ENCODE results near the gene MLEC.
A peak's percentile ranks its signal among the peaks of the same experiment; 100 is the strongest.

MLEC gene

DNA sequence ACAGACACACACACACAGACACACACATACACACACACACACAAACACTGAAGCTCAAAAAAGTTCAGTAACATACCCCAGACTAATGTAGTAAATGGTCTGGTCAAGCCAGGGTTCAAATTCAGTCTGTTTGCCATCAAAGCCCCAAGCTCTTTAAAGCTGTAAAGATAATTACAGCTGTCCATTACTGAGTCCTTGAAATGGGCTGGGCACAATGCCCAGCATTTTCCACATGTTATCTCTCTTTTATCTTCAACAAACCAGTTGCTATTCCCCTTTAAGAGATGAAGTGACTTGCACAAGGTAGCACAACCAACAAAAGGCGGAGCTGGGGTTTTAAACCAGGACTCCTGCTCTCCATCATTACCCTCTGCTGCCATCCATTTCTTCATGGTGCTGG lies 15.7 kb downstream of the MLEC start:
- H3K36me3 ChIP-seq (ENCODE audit: control insufficient read depth, insufficient read depth, low read length), result peaks cover 35% of the 10 kb centered on the region
- no peaks in the 10 kb centered on the region for H3K4me1 ChIP-seq (ENCODE audit: control insufficient read depth, insufficient read depth, low read length)
- H3K9me3 ChIP-seq (ENCODE audit: control insufficient read depth, insufficient read depth, low read length), result no peaks in the 10 kb centered on the region
- no peak overlapping the region for H3K4me3 ChIP-seq (ENCODE audit: low read depth, low read length)
- H3K9ac ChIP-seq (ENCODE audit: low read depth, low read length), result no peak overlapping the region
- H3K27me3 ChIP-seq (ENCODE audit: control insufficient read depth, insufficient read depth, low read length), result no peaks in the 10 kb centered on the region

DNA sequence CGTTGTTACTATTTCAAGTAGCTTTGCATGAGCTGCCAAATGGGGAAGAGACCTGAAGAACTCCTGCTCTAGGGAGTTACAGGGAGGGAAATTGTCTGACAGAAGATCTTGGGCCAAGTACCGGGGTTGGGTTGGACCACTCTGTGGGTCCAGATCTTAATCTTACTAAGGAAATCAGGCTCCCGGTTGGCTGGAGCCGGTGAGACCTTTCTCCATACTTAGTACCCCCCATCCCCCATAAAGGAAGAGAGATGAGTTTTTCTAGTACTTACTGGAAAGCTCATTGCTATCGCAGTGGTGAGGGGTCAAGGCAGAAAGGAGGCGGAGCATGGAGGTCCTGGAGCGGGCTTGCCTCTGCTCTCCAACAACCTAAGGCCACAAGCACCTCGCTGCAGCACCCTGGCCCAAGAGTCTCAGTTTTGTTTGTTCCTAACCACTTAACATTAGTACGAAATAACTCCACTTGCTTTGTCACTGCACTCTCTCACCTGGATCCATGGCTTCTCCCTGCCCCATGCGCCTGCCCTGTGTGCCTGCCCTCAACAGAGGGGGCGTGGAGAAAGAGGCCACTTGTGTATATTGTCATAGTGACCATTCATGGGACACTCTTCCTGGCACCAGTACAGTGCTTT lies 16.5 kb downstream of the MLEC start:
- Histone ChIP-seq H3K9me3 (ENCODE audit: control insufficient read depth, insufficient read depth, low read length) (no peaks in the 10 kb centered on the region), H3K9ac (ENCODE audit: low read depth, low read length) (no peak overlapping the region), H3K36me3 (ENCODE audit: control insufficient read depth, insufficient read depth, low read length) (peaks cover 32% of the 10 kb centered on the region), H3K4me3 (ENCODE audit: low read depth, low read length) (no peak overlapping the region), H3K4me1 (ENCODE audit: control insufficient read depth, insufficient read depth, low read length) (no peaks in the 10 kb centered on the region), H3K27me3 (ENCODE audit: control insufficient read depth, insufficient read depth, low read length) (no peaks in the 10 kb centered on the region)

DNA sequence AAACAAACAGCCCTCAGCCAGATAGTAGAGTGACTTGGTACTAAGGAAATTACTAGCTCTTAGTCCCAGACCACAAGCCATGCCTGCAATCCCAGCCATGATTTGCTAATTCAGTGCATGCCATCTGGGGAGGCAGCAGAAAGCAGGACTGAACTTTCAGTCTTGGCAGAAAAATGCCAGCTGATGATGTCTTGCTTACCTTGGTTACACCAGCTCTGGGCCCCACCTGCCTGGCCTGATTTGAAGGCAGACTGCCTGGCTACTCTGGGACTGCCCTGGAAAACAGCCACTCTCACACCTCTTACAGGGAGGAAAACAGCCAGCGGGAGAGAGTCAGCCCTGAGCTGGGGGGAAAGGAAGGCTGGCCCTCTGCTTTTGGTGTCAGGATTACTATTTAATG lies 18.7 kb downstream of the MLEC start:
- H3K9me3 ChIP-seq (ENCODE audit: control insufficient read depth, insufficient read depth, low read length), result no peaks in the 10 kb centered on the region
- H3K27me3 ChIP-seq (ENCODE audit: control insufficient read depth, insufficient read depth, low read length), result no peaks in the 10 kb centered on the region
- H3K4me1 ChIP-seq (ENCODE audit: control insufficient read depth, insufficient read depth, low read length), result peaks cover 4% of the 10 kb centered on the region
- H3K9ac ChIP-seq (ENCODE audit: low read depth, low read length), result no peak overlapping the region
- H3K36me3 ChIP-seq (ENCODE audit: control insufficient read depth, insufficient read depth, low read length), result peaks cover 18% of the 10 kb centered on the region
- no peak overlapping the region for H3K4me3 ChIP-seq (ENCODE audit: low read depth, low read length)

DNA sequence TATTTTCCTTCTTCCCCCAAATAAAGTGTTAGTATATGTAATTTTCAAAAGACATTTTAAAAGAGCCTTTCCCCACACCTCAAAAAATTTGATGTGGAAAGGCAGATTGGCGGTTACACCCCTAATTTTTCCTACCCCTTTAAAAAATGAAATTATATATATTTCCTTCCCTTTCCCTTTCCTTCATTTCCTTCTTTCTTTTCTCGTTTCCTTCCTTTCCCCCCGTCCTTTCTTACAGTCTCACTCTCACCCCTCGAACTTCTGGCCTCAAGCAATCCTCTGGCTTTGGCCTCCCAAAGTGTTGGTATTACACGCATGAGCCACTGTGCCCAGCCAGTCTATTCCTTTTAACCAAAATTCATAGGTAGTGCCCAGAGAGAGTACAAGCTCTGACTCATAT lies 19.1 kb downstream of the MLEC start:
- Histone ChIP-seq H3K27me3 (ENCODE audit: control insufficient read depth, insufficient read depth, low read length) (no peaks in the 10 kb centered on the region), H3K4me1 (ENCODE audit: control insufficient read depth, insufficient read depth, low read length) (peaks cover 4% of the 10 kb centered on the region), H3K4me3 (ENCODE audit: low read depth, low read length) (no peak overlapping the region), H3K9ac (ENCODE audit: low read depth, low read length) (no peak overlapping the region), H3K36me3 (ENCODE audit: control insufficient read depth, insufficient read depth, low read length) (peaks cover 17% of the 10 kb centered on the region), H3K9me3 (ENCODE audit: control insufficient read depth, insufficient read depth, low read length) (no peaks in the 10 kb centered on the region)

- Histone ChIP-seq H3K4me3 (ENCODE audit: low read depth, low read length) (no peak overlapping the region), H3K9ac (ENCODE audit: low read depth, low read length) (no peak overlapping the region), H3K36me3 (ENCODE audit: control insufficient read depth, insufficient read depth, low read length) (peaks cover 3% of the 10 kb centered on the region)
Observed at GRCh38 chr12:120708651-120709050, 21.7 kb downstream of the MLEC start.

GRCh38 chr12:120710031-120710804 lies 23.3 kb downstream of the MLEC start, which contains the start of gene UNC119B:
UNC119B (plus strand) TSS chr12:120710458; CDS start chr12:120710475, 17 bp downstream.
- peak within 1 kb of the TSS; percentile 79 for H3K4me3 ChIP-seq (ENCODE audit: low read depth, low read length)
- H3K4me1 ChIP-seq (ENCODE audit: control insufficient read depth, insufficient read depth, low read length), result peaks cover 9% of the 10 kb centered on the region
- peak within 1 kb of the TSS; percentile 87 for H3K9ac ChIP-seq (ENCODE audit: low read depth, low read length)
- no peaks in the 10 kb centered on the region for H3K27me3 ChIP-seq (ENCODE audit: control insufficient read depth, insufficient read depth, low read length)
- peaks cover 9% of the 10 kb centered on the region for H3K36me3 ChIP-seq (ENCODE audit: control insufficient read depth, insufficient read depth, low read length)
- no peaks in the 10 kb centered on the region for H3K9me3 ChIP-seq (ENCODE audit: control insufficient read depth, insufficient read depth, low read length)

More at GRCh38 chr12:120708651-120709050, 21.7 kb downstream of the MLEC start:
- Histone ChIP-seq H3K27me3 (ENCODE audit: control insufficient read depth, insufficient read depth, low read length) (no peaks in the 10 kb centered on the region), H3K9me3 (ENCODE audit: control insufficient read depth, insufficient read depth, low read length) (no peaks in the 10 kb centered on the region), H3K4me1 (ENCODE audit: control insufficient read depth, insufficient read depth, low read length) (peaks cover 9% of the 10 kb centered on the region)

GRCh38 chr12:120710805-120711296 lies 23.9 kb downstream of the MLEC start:
- Histone ChIP-seq H3K4me1 (ENCODE audit: control insufficient read depth, insufficient read depth, low read length) (peaks cover 9% of the 10 kb centered on the region), H3K4me3 (ENCODE audit: low read depth, low read length) (peak overlapping the region; percentile 79)

GRCh38 chr12:120711411-120711810 lies 24.5 kb downstream of the MLEC start:
- Histone ChIP-seq H3K36me3 (ENCODE audit: control insufficient read depth, insufficient read depth, low read length) (peaks cover 12% of the 10 kb centered on the region), H3K9ac (ENCODE audit: low read depth, low read length) (peak overlapping the region; percentile 87), H3K4me3 (ENCODE audit: low read depth, low read length) (peak overlapping the region; percentile 79), H3K4me1 (ENCODE audit: control insufficient read depth, insufficient read depth, low read length) (peaks cover 9% of the 10 kb centered on the region), H3K27me3 (ENCODE audit: control insufficient read depth, insufficient read depth, low read length) (no peaks in the 10 kb centered on the region), H3K9me3 (ENCODE audit: control insufficient read depth, insufficient read depth, low read length) (no peaks in the 10 kb centered on the region)

More at GRCh38 chr12:120710805-120711296, 23.9 kb downstream of the MLEC start:
- Histone ChIP-seq H3K36me3 (ENCODE audit: control insufficient read depth, insufficient read depth, low read length) (peaks cover 10% of the 10 kb centered on the region), H3K9me3 (ENCODE audit: control insufficient read depth, insufficient read depth, low read length) (no peaks in the 10 kb centered on the region), H3K9ac (ENCODE audit: low read depth, low read length) (peak overlapping the region; percentile 87), H3K27me3 (ENCODE audit: control insufficient read depth, insufficient read depth, low read length) (no peaks in the 10 kb centered on the region)

DNA sequence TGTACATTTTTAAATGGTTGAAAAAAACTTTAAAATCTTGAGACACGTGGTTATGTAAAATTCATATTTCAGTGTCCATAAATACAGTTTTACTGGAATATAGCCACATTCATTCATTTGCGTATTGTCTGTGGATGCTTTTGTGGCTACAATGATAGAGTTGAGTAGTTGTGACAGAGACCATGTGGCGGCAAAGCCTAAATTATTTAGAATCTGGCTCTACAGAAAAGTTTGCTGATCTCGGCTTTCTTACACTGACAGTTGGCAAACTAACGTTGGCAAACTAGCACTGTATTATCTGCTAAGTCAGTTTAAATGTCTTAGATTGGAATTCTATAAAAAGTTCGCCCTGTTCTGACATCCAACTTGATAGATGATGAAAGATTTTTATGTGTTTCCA lies 25.7 kb downstream of the MLEC start:
- H3K36me3 ChIP-seq (ENCODE audit: control insufficient read depth, insufficient read depth, low read length), result peaks cover 17% of the 10 kb centered on the region
- H3K27me3 ChIP-seq (ENCODE audit: control insufficient read depth, insufficient read depth, low read length), result no peaks in the 10 kb centered on the region
- no peak overlapping the region for H3K9ac ChIP-seq (ENCODE audit: low read depth, low read length)
- no peak overlapping the region for H3K4me3 ChIP-seq (ENCODE audit: low read depth, low read length)
- peaks cover 9% of the 10 kb centered on the region for H3K4me1 ChIP-seq (ENCODE audit: control insufficient read depth, insufficient read depth, low read length)
- H3K9me3 ChIP-seq (ENCODE audit: control insufficient read depth, insufficient read depth, low read length), result no peaks in the 10 kb centered on the region

- H3K27me3 ChIP-seq (ENCODE audit: control insufficient read depth, insufficient read depth, low read length), result no peaks in the 10 kb centered on the region
- H3K4me1 ChIP-seq (ENCODE audit: control insufficient read depth, insufficient read depth, low read length), result peaks cover 9% of the 10 kb centered on the region
- no peak overlapping the region for H3K4me3 ChIP-seq (ENCODE audit: low read depth, low read length)
- no peak overlapping the region for H3K9ac ChIP-seq (ENCODE audit: low read depth, low read length)
- H3K36me3 ChIP-seq (ENCODE audit: control insufficient read depth, insufficient read depth, low read length), result peaks cover 23% of the 10 kb centered on the region
- H3K9me3 ChIP-seq (ENCODE audit: control insufficient read depth, insufficient read depth, low read length), result no peaks in the 10 kb centered on the region
Observed at GRCh38 chr12:120713861-120714482, 27.0 kb downstream of the MLEC start.

DNA sequence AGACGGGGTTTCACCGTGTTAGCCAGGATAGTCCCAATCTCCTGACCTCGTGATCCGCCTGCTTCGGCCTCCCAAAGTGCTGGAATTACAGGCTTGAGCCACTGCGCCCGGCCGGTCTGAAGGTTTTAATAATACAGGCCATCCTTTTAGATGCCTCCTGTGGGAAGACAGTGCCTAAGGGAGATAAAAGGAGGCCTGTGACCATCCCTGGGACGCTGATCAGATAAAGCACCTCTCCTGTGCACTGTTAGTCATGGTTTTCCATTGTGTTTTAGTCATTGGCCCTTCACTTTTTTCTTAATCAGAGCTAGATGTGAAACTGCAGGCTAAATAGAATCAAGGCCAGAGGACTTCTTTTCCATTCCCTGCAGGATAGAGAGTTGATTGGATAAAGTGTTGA lies 31.1 kb downstream of the MLEC start:
- Histone ChIP-seq H3K9ac (ENCODE audit: low read depth, low read length) (no peak overlapping the region), H3K9me3 (ENCODE audit: control insufficient read depth, insufficient read depth, low read length) (no peaks in the 10 kb centered on the region), H3K36me3 (ENCODE audit: control insufficient read depth, insufficient read depth, low read length) (peaks cover 41% of the 10 kb centered on the region), H3K4me1 (ENCODE audit: control insufficient read depth, insufficient read depth, low read length) (no peaks in the 10 kb centered on the region), H3K4me3 (ENCODE audit: low read depth, low read length) (no peak overlapping the region), H3K27me3 (ENCODE audit: control insufficient read depth, insufficient read depth, low read length) (no peaks in the 10 kb centered on the region)

Data from iPS-15b (cell line).